GM23338 (cell line): Measurements from ENCODE around the gene MIER2. TPM values are rescaled to one million over a fixed set of nuclear protein-coding genes. Genes with fewer than 3 reads are reported as not detected.

Experiments used
- ATAC-seq: fragments of 200-7000 bp; cut with Tn5 transposase; 3 replicates; pipeline ENCODE4 v1.9.1; 2020
- DNase-seq: peaks from one replicate; pipeline ENCODE4 v3.0.0-alpha.2; 2015; ENCODE audit warnings: low spot score
- H2AFZ ChIP-seq: fragments of 200-600 bp; sonication (generic); 2 replicates; pipeline ENCODE4 v1.8.0; 2016; ENCODE audit warnings: antibody characterized with exemption, mild to moderate bottlenecking, moderate library complexity
- H3F3A ChIP-seq: fragments of 200-600 bp; sonication (generic); replicated peaks from 2 replicates; pipeline ENCODE4 v1.8.0; 2017; ENCODE audit warnings: antibody characterized with exemption, mixed run types, low read depth
- H3K27ac ChIP-seq: fragments of 200-600 bp; sonication (generic); 2 replicates; pipeline ENCODE4 v1.6.1; 2016; ENCODE audit warnings: low read depth
- H3K27me3 ChIP-seq: fragments of 200-600 bp; sonication (generic); 2 replicates; pipeline ENCODE4 v1.8.0; 2016; ENCODE audit warnings: mild to moderate bottlenecking, mixed run types, moderate library complexity; ENCODE audit not compliant: insufficient read depth
- H3K36me3 ChIP-seq: fragments of 200-600 bp; sonication (generic); 2 replicates; pipeline ENCODE4 v1.8.0; 2016; ENCODE audit warnings: mild to moderate bottlenecking; ENCODE audit not compliant: insufficient read depth
- H3K4me1 ChIP-seq: fragments of 200-600 bp; sonication (generic); 2 replicates; pipeline ENCODE4 v1.8.0; 2016; ENCODE audit warnings: mild to moderate bottlenecking, moderate library complexity; ENCODE audit not compliant: insufficient read depth
- H3K4me2 ChIP-seq: fragments of 200-600 bp; sonication (generic); 2 replicates; pipeline ENCODE4 v1.7.1; 2017; ENCODE audit warnings: mixed run types
- H3K4me3 ChIP-seq: fragments of 200-600 bp; sonication (generic); 2 replicates; pipeline ENCODE4 v1.6.1; 2016; ENCODE audit warnings: mixed run types
- H3K79me2 ChIP-seq: fragments of 200-600 bp; sonication (generic); replicated peaks from 2 replicates; pipeline ENCODE4 v1.8.0; 2017; ENCODE audit warnings: mild to moderate bottlenecking; ENCODE audit not compliant: insufficient read depth
- H3K9me2 ChIP-seq: fragments of 200-600 bp; sonication (generic); 2 replicates; pipeline ENCODE4 v1.8.0; 2017; ENCODE audit not compliant: insufficient read depth
- H4K20me1 ChIP-seq: fragments of 200-600 bp; sonication (generic); replicated peaks from 2 replicates; pipeline ENCODE4 v1.8.0; 2017; ENCODE audit warnings: mild to moderate bottlenecking; ENCODE audit not compliant: insufficient read depth
- H3K27ac Mint-ChIP-seq: 2 replicates; pipeline ENCODE4 v1.8.0; 2020; ENCODE audit warnings: inconsistent platforms, mild to moderate bottlenecking, moderate library complexity, mixed read lengths
- H3K27me3 Mint-ChIP-seq: 3 replicates; pipeline ENCODE4 v1.8.0; 2022; ENCODE audit warnings: low read depth, mild to moderate bottlenecking, moderate library complexity, mixed read lengths, inconsistent platforms; ENCODE audit not compliant: insufficient read depth, poor library complexity
- H3K36me3 Mint-ChIP-seq: 3 replicates; pipeline ENCODE4 v1.8.0; 2021; ENCODE audit warnings: low read depth, mild to moderate bottlenecking, inconsistent platforms, moderate library complexity, mixed read lengths
- H3K4me1 Mint-ChIP-seq: 3 replicates; pipeline ENCODE4 v1.8.0; 2020; ENCODE audit warnings: mild to moderate bottlenecking, inconsistent platforms, mixed read lengths
- H3K4me3 Mint-ChIP-seq: 3 replicates; pipeline ENCODE4 v1.8.0; 2021; ENCODE audit warnings: moderate library complexity, mild to moderate bottlenecking, inconsistent platforms, mixed read lengths
- H3K9me3 Mint-ChIP-seq: 3 replicates; pipeline ENCODE4 v1.8.0; 2020; ENCODE audit warnings: moderate library complexity, mild to moderate bottlenecking, inconsistent platforms, mixed read lengths
- CREB1 ChIP-seq: fragments of 250-450 bp; sonication (Bioruptor Pico); IDR thresholded peaks from 2 replicates; pipeline ENCODE4 v1.5.0; 2020; ENCODE audit warnings: low read depth, mild to moderate bottlenecking, moderate library complexity
- EZH2 ChIP-seq: fragments of 200-600 bp; sonication (generic); IDR thresholded peaks from one replicate; pipeline ENCODE4 v1.8.0; 2017; ENCODE audit warnings: antibody characterized with exemption, mild to moderate bottlenecking, low read depth; ENCODE audit not compliant: unreplicated experiment
- EZH2phosphoT487 ChIP-seq: fragments of 200-600 bp; sonication (generic); IDR thresholded peaks from one replicate; pipeline ENCODE4 v1.8.1; 2018; ENCODE audit warnings: antibody characterized with exemption; ENCODE audit not compliant: unreplicated experiment
- JUNB ChIP-seq: IDR thresholded peaks from one replicate; pipeline ENCODE4 v1.6.1; 2016; ENCODE audit warnings: antibody characterized with exemption; ENCODE audit not compliant: unreplicated experiment
- NANOG ChIP-seq: IDR thresholded peaks from 2 replicates; pipeline ENCODE4 v1.6.1; 2016; ENCODE audit warnings: antibody characterized with exemption, borderline replicate concordance
- POLR2AphosphoS5 ChIP-seq: IDR thresholded peaks from 2 replicates; pipeline ENCODE4 v1.6.1; 2016; ENCODE audit warnings: antibody characterized with exemption, low read depth
- REST ChIP-seq: IDR thresholded peaks from one replicate; pipeline ENCODE4 v1.6.1; 2018; ENCODE audit warnings: antibody characterized with exemption; ENCODE audit not compliant: unreplicated experiment
- STAT1 ChIP-seq: IDR thresholded peaks from one replicate; pipeline ENCODE4 v1.6.1; 2016; ENCODE audit warnings: antibody characterized with exemption; ENCODE audit not compliant: unreplicated experiment
- ZNF114 ChIP-seq: fragments of 250-450 bp; sonication (Bioruptor Pico); IDR thresholded peaks from 2 replicates; pipeline ENCODE4 v1.5.0; 2020; ENCODE audit warnings: mild to moderate bottlenecking, moderate library complexity
- ZNF331 ChIP-seq: fragments of 250-450 bp; sonication (Bioruptor Pico); IDR thresholded peaks from 2 replicates; pipeline ENCODE4 v1.5.0; 2020; ENCODE audit warnings: low read depth, mild to moderate bottlenecking, moderate library complexity
- ZNF462 ChIP-seq: fragments of 250-450 bp; sonication (Bioruptor Pico); IDR thresholded peaks from 2 replicates; pipeline ENCODE4 v1.5.0; 2020; ENCODE audit warnings: mild to moderate bottlenecking, moderate library complexity
- polyA plus RNA-seq: library from polyadenylated mRNA; unstranded; fragments of >200 nt; fragmentation: Nextera tagmentation; extraction: Ambion mirVana; gene quantifications from 2 replicates; pipeline ENCODE4 v1.2.1, GENCODE V29; 2016
- total RNA-seq: library from RNA; depleted of rRNA; stranded (reverse); fragments of >200 nt; shearing (Covaris generic); gene quantifications from 2 replicates; pipeline ENCODE4 v1.2.3, GENCODE V29; 2014
- TF ChIP-seq, protein P1 (sequence below): IDR thresholded peaks from 2 replicates; pipeline ENCODE4 v1.6.1; 2016; ENCODE audit warnings: antibody characterized with exemption
- TF ChIP-seq, protein P2 (sequence below), 2 experiments: fragments of 200-600 bp in 1 of 2; sonication (generic) in 1 of 2; conservative IDR thresholded peaks; 2 replicates each; pipeline versions ENCODE4 v1.5.1 to v1.6.1; 2016 to 2017; ENCODE audit warnings: antibody characterized with exemption in 2 of 2, low read depth in 2 of 2, mild to moderate bottlenecking in 2 of 2, moderate library complexity in 1 of 2

The MIER2 gene
- total and polyA plus RNA-seq, 2 experiments from 2014 or later, result 30.2 to 37.9 TPM

- Histone ChIP-seq H3K79me2 (no peaks in the 10 kb centered on the region), H3K4me1 (no peaks in the 10 kb centered on the region)
- no peaks in the 10 kb centered on the region; the same call in 1 of the 3 replicates for H3K36me3 Mint-ChIP-seq
These were observed 15.0 kb upstream of the MIER2 start for GRCh38 chr19:359653-359925.

More at GRCh38 chr19:359653-359925, 15.0 kb upstream of the MIER2 start:
- H3K4me1 Mint-ChIP-seq, result no peaks in the 10 kb centered on the region
- H3K9me3 Mint-ChIP-seq, result peaks cover 23% of the 10 kb centered on the region; the same call in 2 of the 3 replicates
- H3K4me3 Mint-ChIP-seq, result no peak overlapping the region
- no peak overlapping the region for H3K27ac ChIP-seq
- no peaks in the 10 kb centered on the region for H3K9me2 ChIP-seq
- ATAC-seq (no peak), DNase-seq (no peak)
- TF ChIP-seq EZH2 (no peak), CREB1 (CRISPR knock-in tag) (no peak), POLR2AphosphoS5 (no peak), STAT1 (no peak), ZNF331 (CRISPR knock-in tag) (no peak), REST (no peak), EZH2phosphoT487 (no peak), NANOG (no peak), JUNB (no peak), ZNF114 (CRISPR knock-in tag) (no peak), ZNF462 (CRISPR knock-in tag) (no peak)
- TF ChIP-seq, protein P1, sequence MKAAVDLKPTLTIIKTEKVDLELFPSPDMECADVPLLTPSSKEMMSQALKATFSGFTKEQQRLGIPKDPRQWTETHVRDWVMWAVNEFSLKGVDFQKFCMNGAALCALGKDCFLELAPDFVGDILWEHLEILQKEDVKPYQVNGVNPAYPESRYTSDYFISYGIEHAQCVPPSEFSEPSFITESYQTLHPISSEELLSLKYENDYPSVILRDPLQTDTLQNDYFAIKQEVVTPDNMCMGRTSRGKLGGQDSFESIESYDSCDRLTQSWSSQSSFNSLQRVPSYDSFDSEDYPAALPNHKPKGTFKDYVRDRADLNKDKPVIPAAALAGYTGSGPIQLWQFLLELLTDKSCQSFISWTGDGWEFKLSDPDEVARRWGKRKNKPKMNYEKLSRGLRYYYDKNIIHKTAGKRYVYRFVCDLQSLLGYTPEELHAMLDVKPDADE, result no peak
- TF ChIP-seq, protein P2, sequence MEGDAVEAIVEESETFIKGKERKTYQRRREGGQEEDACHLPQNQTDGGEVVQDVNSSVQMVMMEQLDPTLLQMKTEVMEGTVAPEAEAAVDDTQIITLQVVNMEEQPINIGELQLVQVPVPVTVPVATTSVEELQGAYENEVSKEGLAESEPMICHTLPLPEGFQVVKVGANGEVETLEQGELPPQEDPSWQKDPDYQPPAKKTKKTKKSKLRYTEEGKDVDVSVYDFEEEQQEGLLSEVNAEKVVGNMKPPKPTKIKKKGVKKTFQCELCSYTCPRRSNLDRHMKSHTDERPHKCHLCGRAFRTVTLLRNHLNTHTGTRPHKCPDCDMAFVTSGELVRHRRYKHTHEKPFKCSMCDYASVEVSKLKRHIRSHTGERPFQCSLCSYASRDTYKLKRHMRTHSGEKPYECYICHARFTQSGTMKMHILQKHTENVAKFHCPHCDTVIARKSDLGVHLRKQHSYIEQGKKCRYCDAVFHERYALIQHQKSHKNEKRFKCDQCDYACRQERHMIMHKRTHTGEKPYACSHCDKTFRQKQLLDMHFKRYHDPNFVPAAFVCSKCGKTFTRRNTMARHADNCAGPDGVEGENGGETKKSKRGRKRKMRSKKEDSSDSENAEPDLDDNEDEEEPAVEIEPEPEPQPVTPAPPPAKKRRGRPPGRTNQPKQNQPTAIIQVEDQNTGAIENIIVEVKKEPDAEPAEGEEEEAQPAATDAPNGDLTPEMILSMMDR (conservative IDR thresholded peaks at IDR 0.05; ENCODE audit: low read depth in 2 of 2), result no peak
- H4K20me1 ChIP-seq, result no peaks in the 10 kb centered on the region
- H3K4me3 ChIP-seq, result no peak overlapping the region
- H3K27ac Mint-ChIP-seq, result no peak overlapping the region
- no peaks in the 10 kb centered on the region for H3K36me3 ChIP-seq
- no peak overlapping the region for H3K4me2 ChIP-seq
- H3F3A ChIP-seq, result no peaks in the 10 kb centered on the region
- peaks cover 3% of the 10 kb centered on the region for H3K27me3 Mint-ChIP-seq
- H3K27me3 ChIP-seq, result no peaks in the 10 kb centered on the region
- no peak overlapping the region for H2AFZ ChIP-seq
